H1 (cell line): ENCODE measurements around the gene SHMT1. TPM values are rescaled to one million over a fixed set of nuclear protein-coding genes. Genes with fewer than 3 reads are reported as not detected.

ENCODE experiments used
- CTCF ChIA-PET: fragments of 300-600 bp; sonication (Branson Sonifier 250); formaldehyde crosslinking; loops from one replicate; lab custom pipeline; 2021; ENCODE audit not compliant: partially characterized antibody; lab: Charles Lee
- POLR2A ChIA-PET: fragments of 300-600 bp; sonication (Branson Sonifier 250); formaldehyde crosslinking; loops from one replicate; lab custom pipeline; 2021; ENCODE audit warnings: inconsistent platforms; ENCODE audit not compliant: partially characterized antibody; lab: Charles Lee
- DNase-seq, 2 experiments: peaks; one replicate each; pipeline versions ENCODE4 v3.0.0 to v3.0.0-alpha.2; 2010 to 2022; ENCODE audit warnings: low spot score in 2 of 2, low read depth in 1 of 2, mixed read lengths in 1 of 2
- FAIRE-seq: peaks from 2 replicates; lab custom pipeline; 2011; peaks lifted over from hg19 to GRCh38; lab: Jason Lieb, UNC
- H2AFZ ChIP-seq: 2 replicates; pipeline ENCODE4 v1.8.1; 2012; ENCODE audit warnings: low read length, inconsistent platforms
- H2AK5ac ChIP-seq: 2 replicates; pipeline ENCODE4 v1.6.1; 2013; ENCODE audit warnings: low read depth, low read length
- H2BK120ac ChIP-seq: replicated peaks from 2 replicates; pipeline ENCODE3; 2013; ENCODE audit warnings: low read depth, low read length, inconsistent platforms
- H2BK12ac ChIP-seq: 2 replicates; pipeline ENCODE4 v1.6.1; 2013; ENCODE audit warnings: low read depth, low read length
- H2BK15ac ChIP-seq: 2 replicates; pipeline ENCODE4 v1.6.1; 2013; ENCODE audit warnings: low read length
- H2BK20ac ChIP-seq: 2 replicates; pipeline ENCODE4 v1.6.1; 2013; ENCODE audit warnings: low read length
- H2BK5ac ChIP-seq: 2 replicates; pipeline ENCODE4 v1.6.1; 2013; ENCODE audit warnings: low read depth, low read length
- H3K14ac ChIP-seq: 2 replicates; pipeline ENCODE4 v1.6.1; 2013; ENCODE audit warnings: inconsistent platforms; ENCODE audit not compliant: insufficient read length
- H3K18ac ChIP-seq: 2 replicates; pipeline ENCODE4 v1.6.1; 2013; ENCODE audit warnings: low read length; ENCODE audit errors: extremely low read depth
- H3K23ac ChIP-seq: 2 replicates; pipeline ENCODE4 v1.6.1; 2013; ENCODE audit warnings: inconsistent platforms; ENCODE audit not compliant: insufficient read length
- H3K23me2 ChIP-seq: 2 replicates; pipeline ENCODE4 v1.6.1; 2013; ENCODE audit warnings: low read depth, low read length
- H3K27ac ChIP-seq: 2 replicates; pipeline ENCODE4 v1.6.1; 2011; ENCODE audit warnings: low read depth, low read length, inconsistent platforms
- H3K27me3 ChIP-seq, 4 experiments: replicated peaks in 1 of 4; 1 replicate in 1 of 4; 2 replicates in 3 of 4; pipeline versions ENCODE4 v1.6.1 to v1.8.1; 2011 to 2013; ENCODE audit warnings: low read length in 3 of 4, mild to moderate bottlenecking in 3 of 4, inconsistent platforms in 2 of 4, mixed read lengths in 2 of 4, moderate library complexity in 1 of 4; ENCODE audit not compliant: control insufficient read depth in 3 of 4, insufficient read depth in 3 of 4; ENCODE audit errors: extremely low read depth in 1 of 4
- H3K36me3 ChIP-seq, 4 experiments: 2 replicates each; pipeline versions ENCODE4 v1.6.1 to v1.8.1; 2011 to 2013; ENCODE audit warnings: mild to moderate bottlenecking in 4 of 4, low read length in 3 of 4, moderate library complexity in 2 of 4, control low read depth in 1 of 4, inconsistent platforms in 1 of 4; ENCODE audit not compliant: insufficient read depth in 4 of 4, control insufficient read depth in 2 of 4
- H3K4ac ChIP-seq: replicated peaks from 2 replicates; pipeline ENCODE3; 2013; ENCODE audit warnings: low read length, low read depth, mixed read lengths, inconsistent platforms; ENCODE audit not compliant: insufficient read length
- H3K4me1 ChIP-seq, 4 experiments: replicated peaks in 1 of 4; 1 replicate in 1 of 4; 2 replicates in 3 of 4; pipeline versions ENCODE4 v1.6.1 to v1.8.1; 2011 to 2013; ENCODE audit warnings: low read length in 3 of 4, inconsistent platforms in 2 of 4, mixed read lengths in 1 of 4; ENCODE audit not compliant: insufficient read depth in 4 of 4, control insufficient read depth in 3 of 4
- H3K4me2 ChIP-seq, 2 experiments: 2 replicates each; pipeline versions ENCODE4 v1.6.1 to v1.8.1; 2011 to 2013; ENCODE audit warnings: low read depth in 2 of 2, low read length in 2 of 2, control low read depth in 1 of 2, inconsistent platforms in 1 of 2, mild to moderate bottlenecking in 1 of 2; ENCODE audit not compliant: insufficient read depth in 1 of 2
- H3K4me3 ChIP-seq, 4 experiments: fragments of 200-600, 300-600 bp in 1 of 4; sonication (generic), shearing (Covaris generic), sonication (Bioruptor Twin) in 1 of 4; 2 replicates each; pipeline versions ENCODE4 v1.5.1 to v1.8.1; 2011 to 2016; ENCODE audit warnings: low read length in 4 of 4, low read depth in 3 of 4, control low read depth in 2 of 4, inconsistent platforms in 2 of 4, mild to moderate bottlenecking in 2 of 4, mixed read lengths in 1 of 4, moderate library complexity in 1 of 4; ENCODE audit not compliant: insufficient read depth in 2 of 4; ENCODE audit errors: extremely low read depth in 1 of 4
- H3K56ac ChIP-seq: replicated peaks from 2 replicates; pipeline ENCODE3; 2013; ENCODE audit warnings: low read depth, mild to moderate bottlenecking, mixed read lengths, low read length, inconsistent platforms; ENCODE audit not compliant: insufficient read length
- H3K79me1 ChIP-seq: 2 replicates; pipeline ENCODE4 v1.6.1; 2013; ENCODE audit warnings: low read depth, low read length, control low read depth
- H3K79me2 ChIP-seq, 2 experiments: 2 replicates each; pipeline versions ENCODE4 v1.6.1 to v1.8.1; 2012 to 2013; ENCODE audit warnings: low read length in 2 of 2, mild to moderate bottlenecking in 2 of 2, inconsistent platforms in 1 of 2; ENCODE audit not compliant: insufficient read depth in 2 of 2, control insufficient read depth in 1 of 2
- H3K9ac ChIP-seq, 4 experiments: replicated peaks in 1 of 4; 1 replicate in 1 of 4; 2 replicates in 3 of 4; pipeline versions ENCODE4 v1.6.1 to v1.8.1; 2011 to 2013; ENCODE audit warnings: low read depth in 3 of 4, low read length in 3 of 4, control low read depth in 2 of 4, mild to moderate bottlenecking in 2 of 4, moderate library complexity in 2 of 4, inconsistent platforms in 1 of 4; ENCODE audit errors: extremely low read depth in 1 of 4
- H3K9me3 ChIP-seq, 2 experiments: 2 replicates each; pipeline versions ENCODE4 v1.6.1 to v1.8.1; 2012 to 2013; ENCODE audit warnings: mild to moderate bottlenecking in 2 of 2, moderate library complexity in 2 of 2, control low read depth in 1 of 2, inconsistent platforms in 1 of 2, low read depth in 1 of 2, low read length in 1 of 2, mixed read lengths in 1 of 2; ENCODE audit not compliant: insufficient read depth in 2 of 2
- H4K20me1 ChIP-seq, 2 experiments: replicated peaks in 1 of 2; 2 replicates each; pipeline versions ENCODE3 to v1.8.1; 2011 to 2013; ENCODE audit warnings: inconsistent platforms in 2 of 2, low read length in 2 of 2, mild to moderate bottlenecking in 1 of 2; ENCODE audit not compliant: insufficient read depth in 2 of 2, control insufficient read depth in 1 of 2
- H4K5ac ChIP-seq: 2 replicates; pipeline ENCODE4 v1.6.1; 2013; ENCODE audit warnings: low read length, low read depth, mixed read lengths, inconsistent platforms; ENCODE audit not compliant: insufficient read length
- H4K8ac ChIP-seq: 2 replicates; pipeline ENCODE4 v1.8.0; 2013; ENCODE audit warnings: mild to moderate bottlenecking, moderate library complexity, low read length, inconsistent platforms; ENCODE audit not compliant: insufficient read depth; ENCODE audit errors: extremely low read depth
- H4K91ac ChIP-seq: replicated peaks from 2 replicates; pipeline ENCODE3; 2013; ENCODE audit warnings: low read length, mixed read lengths, inconsistent platforms; ENCODE audit not compliant: insufficient read length
- BCL11A ChIP-seq, 2 experiments: IDR thresholded peaks; one replicate each; pipeline ENCODE4 v1.6.1; 2011; ENCODE audit warnings: low read depth in 2 of 2, low read length in 2 of 2, mild to moderate bottlenecking in 2 of 2
- POLR2A ChIP-seq, 2 experiments: IDR thresholded peaks; 1 replicate in 1 of 2; 2 replicates in 1 of 2; pipeline ENCODE4 v1.6.1; 2011; ENCODE audit warnings: low read depth in 2 of 2, low read length in 2 of 2, mild to moderate bottlenecking in 2 of 2; ENCODE audit errors: control extremely low read depth in 1 of 2
- WGBS, 2 experiments: shearing (Covaris generic) in 1 of 2; methylation state at CpG; one replicate each; pipeline versions ENCODE4 v1.1.6 to v1.1.7; 2013 to 2015; ENCODE audit warnings: low lambda C conversion rate in 2 of 2, mixed read lengths in 2 of 2, inconsistent platforms in 1 of 2, low coverage in 1 of 2, missing lambda C conversion rate in 1 of 2; ENCODE audit not compliant: insufficient replicate concordance in 2 of 2, insufficient coverage in 1 of 2, insufficient read length in 1 of 2; ENCODE audit errors: extremely low coverage in 1 of 2, missing lambda C conversion rate in 1 of 2; 5-methylcytosine and 5-hydroxymethylcytosine counted together
- polyA plus RNA-seq, 7 experiments: library from polyadenylated mRNA; depleted of rRNA in 3 of 7; stranded (reverse) in 5 of 7; unstranded in 2 of 7; fragments of >200 nt in 5 of 7; fragments of 200-250 nt in 2 of 7; gene quantifications; 1 replicate in 5 of 7; 2 replicates in 1 of 7; 4 replicates in 1 of 7; pipeline versions ENCODE4 v1.2.1 to v1.2.3, GENCODE V29; 2011 to 2013; ENCODE audit warnings: missing spikeins in 2 of 7, mixed read lengths in 2 of 7
- total RNA-seq: library from RNA; stranded (reverse); fragmentation: NEBNext Ultra II Directional; extraction: Animal tissue kit (Norgen Biotek cat#: 25700); gene quantifications from 2 replicates; pipeline ENCODE4 v1.2.1, GENCODE V29; 2021

Gene SHMT1
- total and polyA plus RNA-seq, 2 of the 8 experiments (the other 6 are each of a cell fraction or from before 2014, with no cell fraction given): 30.7 to 39.3 TPM

- Histone ChIP-seq H4K91ac (no peak overlapping the region), H2BK15ac (no peak overlapping the region), H3K9ac (no peak overlapping the region), H3K79me1 (no peaks in the 10 kb centered on the region), H3K27ac (no peak overlapping the region), H4K5ac (no peak overlapping the region)
- CTCF ChIA-PET: no interaction called here
- FAIRE-seq: no peak
- DNase-seq: no peak
- no peak for TF ChIP-seq POLR2A (IDR thresholded peaks at IDR 0.05; ENCODE audit: control extremely low read depth in 1 of 2, low read depth in 2 of 2, low read length in 2 of 2)
- TF ChIP-seq BCL11A (IDR thresholded peaks at IDR 0.05; ENCODE audit: low read depth in 2 of 2, low read length in 2 of 2): no peak
- TF ChIP-seq, all 59 proteins: peak for 0
- H3K56ac ChIP-seq: no peak overlapping the region
- no peak overlapping the region for H3K4me3 ChIP-seq
- POLR2A ChIA-PET: no interaction called here
- H3K27me3 ChIP-seq: no peaks in the 10 kb centered on the region
- no peaks in the 10 kb centered on the region for H4K20me1 ChIP-seq
- H3K23ac ChIP-seq: no peak overlapping the region
- no peak overlapping the region for H2BK12ac ChIP-seq
- no peak overlapping the region for H3K18ac ChIP-seq
- no peak overlapping the region for H3K4me2 ChIP-seq
- no peak overlapping the region for H3K4ac ChIP-seq
- no peak overlapping the region for H3K14ac ChIP-seq
- H2BK5ac ChIP-seq: no peak overlapping the region
- no peaks in the 10 kb centered on the region for H3K23me2 ChIP-seq
- H3K4me1 ChIP-seq: no peaks in the 10 kb centered on the region
- no peak overlapping the region for H4K8ac ChIP-seq
- H3K79me2 ChIP-seq: no peaks in the 10 kb centered on the region
- no peak overlapping the region for H2AFZ ChIP-seq
- H2BK20ac ChIP-seq: no peak overlapping the region
- H2BK120ac ChIP-seq: no peak overlapping the region
- H3K9me3 ChIP-seq: no peaks in the 10 kb centered on the region
- no peaks in the 10 kb centered on the region for H3K36me3 ChIP-seq
- WGBS, 2 experiments: 95% methylated on average over 8 of the region's 8 CpGs; no CpG with 5 or more reads in 1 of the 2 experiments
- H2AK5ac ChIP-seq: no peak overlapping the region
Measured at GRCh38 chr17:18368946-18369345, 5.6 kb upstream of the SHMT1 start.
